Fibroblast of upper back skin (primary cell): ENCODE data around the gene SLC43A2.
"Not testable (repeated sequence)": the region's sequence is repeated elsewhere in the genome, so short reads cannot be mapped to it uniquely, and the experiment has no call there.

Experiments used
- DNase-seq: peaks from one replicate; pipeline ENCODE4 v3.0.0-alpha.2; 2013

Gene SLC43A2

GRCh38 chr17:1627982-1628855, at the start of gene SLC43A2:
SLC43A2 (minus strand) TSS chr17:1628834; CDS start chr17:1627874, 960 bp downstream.
- DNase-seq: peak; percentile 63

- DNase-seq: no peak
These were observed 47.8 kb upstream of the SLC43A2 start for GRCh38 chr17:1676401-1676800.

GRCh38 chr17:1673041-1673785, 44.6 kb upstream of the SLC43A2 start:
- DNase-seq: no peak

- not testable (repeated sequence) for DNase-seq
These were observed 35.3 kb upstream of the SLC43A2 start for GRCh38 chr17:1663934-1664333.

GRCh38 chr17:1661045-1661444, 32.4 kb upstream of the SLC43A2 start:
- no peak for DNase-seq

GRCh38 chr17:1658100-1658499, 29.5 kb upstream of the SLC43A2 start:
- DNase-seq: no peak

GRCh38 chr17:1653735-1654134, 25.1 kb upstream of the SLC43A2 start:
- DNase-seq: no peak

- not testable (repeated sequence) for DNase-seq
These were observed 24.2 kb upstream of the SLC43A2 start for GRCh38 chr17:1652794-1653193.

GRCh38 chr17:1651559-1651844, 22.9 kb upstream of the SLC43A2 start:
- no peak for DNase-seq

- no peak for DNase-seq
These were observed 22.3 kb upstream of the SLC43A2 start for GRCh38 chr17:1650731-1651558.

GRCh38 chr17:1649844-1650501, 21.3 kb upstream of the SLC43A2 start, which contains the start of gene RILP:
RILP (minus strand) TSS chr17:1649866; CDS start chr17:1649804, 62 bp downstream.
- no peak for DNase-seq

- DNase-seq: peak; percentile 91
These were observed 20.6 kb upstream of the SLC43A2 start for GRCh38 chr17:1648963-1649843.

- DNase-seq: no peak
These were observed 19.7 kb upstream of the SLC43A2 start for GRCh38 chr17:1648173-1648962.

GRCh38 chr17:1647802-1648171, 19.2 kb upstream of the SLC43A2 start:
- no peak for DNase-seq

- DNase-seq: no peak
These were observed 17.7 kb upstream of the SLC43A2 start for GRCh38 chr17:1646199-1646875.

- no peak for DNase-seq
These were observed 16.9 kb upstream of the SLC43A2 start, which contains the start of gene SCARF1 for GRCh38 chr17:1645207-1646171. SCARF1 (minus strand) TSS chr17:1645732; CDS start chr17:1645697, 35 bp downstream.

- DNase-seq: peak; percentile 49
These were observed 16.0 kb upstream of the SLC43A2 start for GRCh38 chr17:1644493-1645206.

GRCh38 chr17:1643999-1644492, 15.4 kb upstream of the SLC43A2 start:
- no peak for DNase-seq
